WERI-Rb-1 (cell line): ENCODE measurements around the gene SPRING1.

ENCODE experiments used
- DNase-seq: peaks from one replicate; pipeline ENCODE4 v3.0.0-alpha.2; 2020
- H3K27ac ChIP-seq: fragments of 250-450 bp; sonication (Bioruptor Pico); 2 replicates; pipeline ENCODE4 v1.5.1; 2020; ENCODE audit warnings: mild to moderate bottlenecking, moderate library complexity
- H3K27me3 ChIP-seq: fragments of 250-450 bp; sonication (Bioruptor Pico); 2 replicates; pipeline ENCODE4 v1.5.1; 2021; ENCODE audit warnings: mild to moderate bottlenecking, low read depth, moderate library complexity; ENCODE audit not compliant: insufficient read depth, severe bottlenecking
- H3K36me3 ChIP-seq: fragments of 250-450 bp; sonication (Bioruptor Pico); 2 replicates; pipeline ENCODE4 v1.5.1; 2020; ENCODE audit warnings: mild to moderate bottlenecking, moderate library complexity
- H3K4me3 ChIP-seq: 2 replicates; pipeline ENCODE4 v1.5.1; 2011; ENCODE audit warnings: low read depth, mild to moderate bottlenecking, control low read depth, low read length
- H3K9me3 ChIP-seq: fragments of 250-450 bp; sonication (Bioruptor Pico); 2 replicates; pipeline ENCODE4 v1.5.1; 2021; ENCODE audit warnings: mild to moderate bottlenecking, moderate library complexity; ENCODE audit not compliant: severe bottlenecking
- TF ChIP-seq, protein P1 (sequence below): IDR thresholded peaks from 2 replicates; pipeline ENCODE4 v1.5.1; 2011; ENCODE audit warnings: low read depth, mild to moderate bottlenecking, control low read depth, inconsistent platforms, low read length

Gene SPRING1, protein sequence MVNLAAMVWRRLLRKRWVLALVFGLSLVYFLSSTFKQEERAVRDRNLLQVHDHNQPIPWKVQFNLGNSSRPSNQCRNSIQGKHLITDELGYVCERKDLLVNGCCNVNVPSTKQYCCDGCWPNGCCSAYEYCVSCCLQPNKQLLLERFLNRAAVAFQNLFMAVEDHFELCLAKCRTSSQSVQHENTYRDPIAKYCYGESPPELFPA

GRCh38 chr12:116737774-116738657 lies at the start of gene SPRING1, which contains the start of gene RNFT2:
Gene SPRING1, minus strand, starts transcription at chr12:116738069. Its CDS starts 169 bp downstream, at chr12:116737900.
Gene RNFT2, plus strand, starts transcription at chr12:116738315. Its CDS starts 2,183 bp downstream, at chr12:116740498.
- Histone ChIP-seq H3K27ac (peak within 1 kb of the TSS; percentile 59), H3K27me3 (no peaks in the 10 kb centered on the region), H3K4me3 (peak within 1 kb of the TSS; percentile 84), H3K9me3 (no peaks in the 10 kb centered on the region), H3K36me3 (peaks cover 41% of the 10 kb centered on the region)
- TF ChIP-seq, protein P1, sequence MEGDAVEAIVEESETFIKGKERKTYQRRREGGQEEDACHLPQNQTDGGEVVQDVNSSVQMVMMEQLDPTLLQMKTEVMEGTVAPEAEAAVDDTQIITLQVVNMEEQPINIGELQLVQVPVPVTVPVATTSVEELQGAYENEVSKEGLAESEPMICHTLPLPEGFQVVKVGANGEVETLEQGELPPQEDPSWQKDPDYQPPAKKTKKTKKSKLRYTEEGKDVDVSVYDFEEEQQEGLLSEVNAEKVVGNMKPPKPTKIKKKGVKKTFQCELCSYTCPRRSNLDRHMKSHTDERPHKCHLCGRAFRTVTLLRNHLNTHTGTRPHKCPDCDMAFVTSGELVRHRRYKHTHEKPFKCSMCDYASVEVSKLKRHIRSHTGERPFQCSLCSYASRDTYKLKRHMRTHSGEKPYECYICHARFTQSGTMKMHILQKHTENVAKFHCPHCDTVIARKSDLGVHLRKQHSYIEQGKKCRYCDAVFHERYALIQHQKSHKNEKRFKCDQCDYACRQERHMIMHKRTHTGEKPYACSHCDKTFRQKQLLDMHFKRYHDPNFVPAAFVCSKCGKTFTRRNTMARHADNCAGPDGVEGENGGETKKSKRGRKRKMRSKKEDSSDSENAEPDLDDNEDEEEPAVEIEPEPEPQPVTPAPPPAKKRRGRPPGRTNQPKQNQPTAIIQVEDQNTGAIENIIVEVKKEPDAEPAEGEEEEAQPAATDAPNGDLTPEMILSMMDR: no peak
- peak; percentile 99 for DNase-seq

DNA sequence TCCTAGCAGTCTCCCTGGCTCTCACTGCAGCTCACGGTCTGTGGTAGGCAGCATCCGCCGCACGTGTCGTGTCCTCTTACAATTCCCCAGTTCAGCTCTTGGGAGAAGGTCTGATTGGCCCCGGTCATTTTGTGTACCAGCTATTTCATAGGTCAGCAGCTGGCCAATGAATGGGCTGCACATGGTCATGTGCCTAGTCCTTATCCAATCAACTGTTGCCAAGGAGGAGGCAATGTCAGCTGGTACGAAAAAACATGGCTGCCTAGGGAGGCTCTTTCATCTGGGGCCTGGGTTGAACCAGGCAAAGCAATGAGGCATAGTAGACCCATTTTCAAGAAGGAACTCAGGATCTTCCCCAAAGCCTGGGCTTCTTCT lies 46.4 kb upstream of the SPRING1 start:
- TF ChIP-seq, protein P1: no peak
- Histone ChIP-seq H3K27ac (no peak overlapping the region), H3K36me3 (peaks cover 66% of the 10 kb centered on the region), H3K9me3 (no peaks in the 10 kb centered on the region), H3K27me3 (no peaks in the 10 kb centered on the region), H3K4me3 (no peak overlapping the region)
- DNase-seq: no peak

DNA sequence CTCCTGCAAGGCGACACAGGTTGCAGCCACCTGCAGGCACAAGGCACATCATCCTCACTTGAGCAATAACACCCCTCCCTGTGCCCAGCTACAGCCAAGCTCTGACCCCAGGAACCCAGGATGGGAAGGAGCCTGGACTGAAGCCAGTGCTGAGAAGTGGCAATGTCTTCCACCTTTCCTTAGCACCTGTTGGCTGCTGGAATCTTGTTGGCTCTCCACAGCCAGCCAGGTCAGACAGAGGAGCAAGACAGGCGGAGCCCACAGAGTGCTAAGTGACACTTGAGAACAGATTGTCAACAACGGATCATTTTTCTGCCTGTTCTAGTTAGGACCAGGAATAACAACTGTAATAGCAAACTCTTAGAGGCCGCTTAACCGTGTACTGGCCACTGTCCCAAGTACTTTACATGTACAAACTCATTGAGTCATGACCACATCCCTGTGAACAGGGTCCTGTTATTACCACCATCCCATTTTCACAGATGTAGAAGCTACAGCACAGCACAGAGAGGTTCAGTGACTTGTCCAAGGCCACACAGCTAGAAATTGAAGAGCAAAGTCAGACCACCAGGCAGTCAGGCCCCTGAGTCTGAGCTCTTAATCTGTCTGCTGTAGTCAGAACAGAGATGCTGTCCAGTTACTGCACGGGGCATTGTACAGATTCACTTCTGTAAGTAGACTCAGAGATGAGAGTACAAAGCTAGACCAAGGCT lies 45.8 kb upstream of the SPRING1 start:
- no peaks in the 10 kb centered on the region for H3K9me3 ChIP-seq
- H3K27me3 ChIP-seq: no peaks in the 10 kb centered on the region
- no peak for DNase-seq
- TF ChIP-seq, protein P1: no peak
- H3K36me3 ChIP-seq: peaks cover 72% of the 10 kb centered on the region
- H3K4me3 ChIP-seq: no peak overlapping the region
- H3K27ac ChIP-seq: no peak overlapping the region

DNA sequence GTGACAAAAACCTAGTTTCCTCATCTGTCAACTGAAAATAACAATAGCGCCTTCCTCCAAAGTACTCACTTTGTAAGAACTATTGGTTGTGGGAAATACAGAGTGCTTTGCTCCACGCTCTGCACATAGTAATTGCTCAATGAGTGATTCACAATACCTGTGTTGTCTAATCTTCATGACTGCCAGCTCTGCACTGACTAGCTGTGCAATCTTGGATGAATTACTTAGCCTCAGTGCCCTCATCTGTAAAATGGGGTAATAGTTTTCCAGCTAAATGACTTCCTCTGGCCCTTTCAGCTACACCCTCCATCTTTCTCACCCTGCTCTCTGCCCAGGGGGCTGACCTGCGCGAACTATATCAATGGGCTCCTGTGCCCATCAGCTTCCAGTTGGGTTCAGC lies 43.1 kb upstream of the SPRING1 start:
- no peak for DNase-seq
- Histone ChIP-seq H3K27me3 (no peaks in the 10 kb centered on the region), H3K9me3 (no peaks in the 10 kb centered on the region), H3K36me3 (peaks cover 54% of the 10 kb centered on the region), H3K27ac (no peak overlapping the region), H3K4me3 (no peak overlapping the region)
- TF ChIP-seq, protein P1: no peak

DNA sequence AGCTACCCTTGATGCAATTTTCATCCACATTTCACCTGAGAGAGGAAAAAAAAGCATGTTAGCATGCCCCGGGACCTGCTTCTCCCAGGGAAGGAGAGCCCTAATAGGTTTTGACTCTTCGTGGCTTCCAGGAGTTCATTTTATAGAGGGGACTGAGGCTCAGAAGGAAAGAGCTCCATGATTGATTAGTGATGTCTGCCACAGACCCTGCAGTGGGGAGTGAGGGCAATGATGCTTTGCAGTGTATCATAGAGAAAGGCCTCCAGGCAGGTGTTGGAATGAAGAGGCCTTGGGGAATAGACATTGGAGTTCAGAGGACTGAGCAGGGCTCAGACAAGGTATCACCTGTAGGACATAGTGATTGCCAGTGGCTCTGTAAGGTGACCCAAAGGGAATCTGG lies 41.7 kb upstream of the SPRING1 start:
- no peaks in the 10 kb centered on the region for H3K27me3 ChIP-seq
- no peaks in the 10 kb centered on the region for H3K9me3 ChIP-seq
- H3K36me3 ChIP-seq: peaks cover 47% of the 10 kb centered on the region
- DNase-seq: no peak
- no peak overlapping the region for H3K27ac ChIP-seq
- no peak overlapping the region for H3K4me3 ChIP-seq
- TF ChIP-seq, protein P1: no peak
